Measurements from ENCODE around the gene ETS2.

DNA sequence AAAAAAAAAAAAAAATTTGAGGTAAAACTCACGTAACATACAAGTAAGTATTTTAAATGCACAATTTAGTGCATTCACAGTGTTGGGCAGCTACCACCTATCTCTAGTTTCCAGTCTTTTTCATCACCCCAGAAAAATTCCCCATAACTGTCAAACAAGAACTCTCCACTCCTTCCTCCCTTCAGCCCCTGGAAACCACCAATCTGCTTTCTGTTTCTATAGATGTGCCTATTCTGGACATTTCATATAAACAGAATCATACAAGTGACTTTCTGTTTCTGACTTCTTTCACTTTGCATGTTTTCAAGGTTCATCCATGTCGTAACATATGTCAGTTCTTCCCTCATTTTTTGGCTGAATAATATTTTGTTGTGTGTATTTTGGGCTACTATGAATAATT, 24.9 kb upstream of the ETS2 start:
- TF ChIP-seq EZH2 (IDR thresholded peaks at IDR 0.05; ENCODE audit: borderline replicate concordance, insufficient read depth, low read length, poor library complexity, severe bottlenecking) (no peak), MXI1 (conservative IDR thresholded peaks at IDR 0.05; ENCODE audit: poor library complexity, severe bottlenecking) (no peak), POLR2AphosphoS5 (IDR thresholded peaks at IDR 0.05) (no peak), EP300 (conservative IDR thresholded peaks at IDR 0.05; ENCODE audit: poor library complexity, severe bottlenecking) (no peak), RAD21 (conservative IDR thresholded peaks at IDR 0.05) (no peak), TAF1 (IDR thresholded peaks at IDR 0.05; ENCODE audit: low read depth) (no peak), SMC3 (conservative IDR thresholded peaks at IDR 0.05; ENCODE audit: poor library complexity) (no peak)
- TF ChIP-seq, protein P1, sequence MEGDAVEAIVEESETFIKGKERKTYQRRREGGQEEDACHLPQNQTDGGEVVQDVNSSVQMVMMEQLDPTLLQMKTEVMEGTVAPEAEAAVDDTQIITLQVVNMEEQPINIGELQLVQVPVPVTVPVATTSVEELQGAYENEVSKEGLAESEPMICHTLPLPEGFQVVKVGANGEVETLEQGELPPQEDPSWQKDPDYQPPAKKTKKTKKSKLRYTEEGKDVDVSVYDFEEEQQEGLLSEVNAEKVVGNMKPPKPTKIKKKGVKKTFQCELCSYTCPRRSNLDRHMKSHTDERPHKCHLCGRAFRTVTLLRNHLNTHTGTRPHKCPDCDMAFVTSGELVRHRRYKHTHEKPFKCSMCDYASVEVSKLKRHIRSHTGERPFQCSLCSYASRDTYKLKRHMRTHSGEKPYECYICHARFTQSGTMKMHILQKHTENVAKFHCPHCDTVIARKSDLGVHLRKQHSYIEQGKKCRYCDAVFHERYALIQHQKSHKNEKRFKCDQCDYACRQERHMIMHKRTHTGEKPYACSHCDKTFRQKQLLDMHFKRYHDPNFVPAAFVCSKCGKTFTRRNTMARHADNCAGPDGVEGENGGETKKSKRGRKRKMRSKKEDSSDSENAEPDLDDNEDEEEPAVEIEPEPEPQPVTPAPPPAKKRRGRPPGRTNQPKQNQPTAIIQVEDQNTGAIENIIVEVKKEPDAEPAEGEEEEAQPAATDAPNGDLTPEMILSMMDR (IDR thresholded peaks at IDR 0.05; ENCODE audit: poor library complexity, severe bottlenecking) = no peak
- TF ChIP-seq, protein P2, sequence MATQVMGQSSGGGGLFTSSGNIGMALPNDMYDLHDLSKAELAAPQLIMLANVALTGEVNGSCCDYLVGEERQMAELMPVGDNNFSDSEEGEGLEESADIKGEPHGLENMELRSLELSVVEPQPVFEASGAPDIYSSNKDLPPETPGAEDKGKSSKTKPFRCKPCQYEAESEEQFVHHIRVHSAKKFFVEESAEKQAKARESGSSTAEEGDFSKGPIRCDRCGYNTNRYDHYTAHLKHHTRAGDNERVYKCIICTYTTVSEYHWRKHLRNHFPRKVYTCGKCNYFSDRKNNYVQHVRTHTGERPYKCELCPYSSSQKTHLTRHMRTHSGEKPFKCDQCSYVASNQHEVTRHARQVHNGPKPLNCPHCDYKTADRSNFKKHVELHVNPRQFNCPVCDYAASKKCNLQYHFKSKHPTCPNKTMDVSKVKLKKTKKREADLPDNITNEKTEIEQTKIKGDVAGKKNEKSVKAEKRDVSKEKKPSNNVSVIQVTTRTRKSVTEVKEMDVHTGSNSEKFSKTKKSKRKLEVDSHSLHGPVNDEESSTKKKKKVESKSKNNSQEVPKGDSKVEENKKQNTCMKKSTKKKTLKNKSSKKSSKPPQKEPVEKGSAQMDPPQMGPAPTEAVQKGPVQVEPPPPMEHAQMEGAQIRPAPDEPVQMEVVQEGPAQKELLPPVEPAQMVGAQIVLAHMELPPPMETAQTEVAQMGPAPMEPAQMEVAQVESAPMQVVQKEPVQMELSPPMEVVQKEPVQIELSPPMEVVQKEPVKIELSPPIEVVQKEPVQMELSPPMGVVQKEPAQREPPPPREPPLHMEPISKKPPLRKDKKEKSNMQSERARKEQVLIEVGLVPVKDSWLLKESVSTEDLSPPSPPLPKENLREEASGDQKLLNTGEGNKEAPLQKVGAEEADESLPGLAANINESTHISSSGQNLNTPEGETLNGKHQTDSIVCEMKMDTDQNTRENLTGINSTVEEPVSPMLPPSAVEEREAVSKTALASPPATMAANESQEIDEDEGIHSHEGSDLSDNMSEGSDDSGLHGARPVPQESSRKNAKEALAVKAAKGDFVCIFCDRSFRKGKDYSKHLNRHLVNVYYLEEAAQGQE (IDR thresholded peaks at IDR 0.05; ENCODE audit: borderline replicate concordance) = no peak

All from neural cell (in vitro differentiated cells).